ENCODE data around the gene IFI27L1.

DNA sequence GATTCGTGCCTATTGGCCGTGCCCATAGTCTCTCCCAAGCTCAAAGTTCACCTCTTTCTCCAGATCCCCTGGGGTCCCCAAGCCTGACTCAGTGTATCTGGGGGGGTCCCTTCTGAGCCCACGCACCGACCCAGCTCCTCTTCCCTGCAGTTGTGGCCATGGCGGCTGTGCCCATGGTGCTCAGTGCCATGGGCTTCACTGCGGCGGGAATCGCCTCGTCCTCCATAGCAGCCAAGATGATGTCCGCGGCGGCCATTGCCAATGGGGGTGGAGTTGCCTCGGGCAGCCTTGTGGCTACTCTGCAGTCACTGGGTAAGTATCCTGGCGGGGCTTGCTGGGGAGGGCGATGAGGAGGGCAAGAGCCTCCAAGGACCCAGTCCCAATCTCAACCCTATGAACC lies 34.5 kb downstream of the IFI27L1 start:
- TF ChIP-seq POLR2A (IDR thresholded peaks at IDR 0.05; ENCODE audit: low read depth, low read length), result no peak
- no peak for TF ChIP-seq TAF1 (IDR thresholded peaks at IDR 0.05; ENCODE audit: borderline replicate concordance, low read depth, low read length)
